Medulla oblongata (tissue), 1 donor: ENCODE data around the gene APLN.

Experiments used
- DNase-seq: peaks from one replicate; pipeline ENCODE4 v3.0.0-alpha.2; 2015; ENCODE audit errors: extremely low spot score

Gene APLN

DNA sequence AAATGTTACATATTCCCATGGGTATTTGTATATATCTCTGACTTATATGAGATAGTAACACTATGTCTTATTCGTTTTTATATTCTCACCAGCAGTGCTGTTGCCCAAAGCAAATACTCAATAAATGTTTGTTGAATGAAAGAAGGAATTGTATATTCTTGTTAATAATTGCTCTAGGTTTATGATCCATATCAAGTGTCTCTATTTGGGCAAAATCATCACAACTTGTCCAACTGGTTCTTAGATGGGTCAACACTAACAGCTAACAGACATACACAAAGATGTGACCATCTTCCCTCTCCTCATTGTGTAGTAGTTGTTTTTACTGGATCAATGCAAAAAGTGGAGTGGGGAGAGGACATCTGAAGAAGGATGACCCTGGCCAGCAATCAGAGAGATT, 6.6 kb upstream of the APLN start:
- DNase-seq: no peak

- DNase-seq: no peak
Measured at GRCh38 chrX:129659861-129660260, 5.1 kb upstream of the APLN start.

DNA sequence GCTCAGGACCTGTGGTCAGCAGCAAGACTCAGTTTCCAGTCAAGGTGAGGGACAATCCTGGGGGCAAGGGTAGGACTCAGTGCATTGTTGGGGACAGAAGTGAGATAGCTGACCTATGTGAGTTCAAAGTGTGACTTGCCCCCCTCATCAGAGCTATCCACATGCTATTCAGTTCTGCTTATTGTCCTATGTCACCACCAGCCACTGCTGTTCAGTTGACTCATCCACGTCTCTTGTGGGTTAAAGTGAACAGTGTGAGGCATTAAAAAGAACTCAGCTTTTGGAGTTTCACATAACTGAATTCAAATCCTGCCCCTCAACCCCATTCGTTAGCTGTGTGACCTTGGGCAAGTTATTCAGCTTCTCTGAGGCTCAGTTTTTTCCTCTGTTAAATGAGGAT, 4.4 kb upstream of the APLN start:
- no peak for DNase-seq

GRCh38 chrX:129658429-129658828, 3.7 kb upstream of the APLN start:
- DNase-seq: no peak

- no peak for DNase-seq
Measured at GRCh38 chrX:129655547-129656249, 942 bp upstream of the APLN start.

- DNase-seq: no peak
Measured at GRCh38 chrX:129653971-129654651, 645 bp downstream of the APLN start.

DNA sequence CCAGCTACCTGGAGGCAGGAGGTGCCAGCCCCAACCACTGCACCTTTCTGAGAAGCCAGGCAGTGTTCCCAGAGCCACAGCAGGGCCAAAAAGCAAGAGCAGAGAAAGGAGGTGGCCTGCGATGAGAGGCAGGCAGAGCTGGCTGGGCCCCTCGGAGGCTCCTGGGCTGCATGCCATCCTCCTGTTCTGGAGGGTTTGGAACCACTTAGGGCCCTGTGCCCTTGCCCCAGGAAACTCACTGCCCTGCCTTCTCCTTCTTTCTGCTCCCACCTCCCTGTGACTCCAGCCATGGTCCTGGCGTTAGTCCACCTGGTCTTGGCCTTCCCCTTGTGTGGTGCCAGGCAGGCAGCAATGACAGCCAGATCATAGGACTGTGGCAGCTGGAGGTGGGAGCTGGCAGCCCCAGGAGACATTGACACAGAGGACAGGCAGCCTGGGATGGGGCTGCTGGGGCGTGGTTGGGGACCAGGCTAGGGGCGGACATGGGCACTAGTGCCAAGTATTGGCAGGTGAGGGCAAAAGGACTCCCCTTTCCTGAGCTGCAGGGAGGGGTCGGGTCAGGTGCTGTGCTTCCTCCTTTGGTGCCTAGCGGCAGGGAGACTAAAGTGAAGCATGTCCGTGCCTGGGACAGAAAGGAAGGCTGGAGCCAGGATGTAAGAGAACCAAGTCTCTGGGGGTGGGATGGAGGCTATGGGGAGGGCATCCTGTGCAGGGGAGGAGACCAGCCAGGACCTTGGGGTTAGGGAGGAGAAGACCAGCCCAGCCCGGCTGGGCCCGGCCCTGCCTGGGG, 1.4 kb downstream of the APLN start:
- DNase-seq: peak; percentile 66

DNA sequence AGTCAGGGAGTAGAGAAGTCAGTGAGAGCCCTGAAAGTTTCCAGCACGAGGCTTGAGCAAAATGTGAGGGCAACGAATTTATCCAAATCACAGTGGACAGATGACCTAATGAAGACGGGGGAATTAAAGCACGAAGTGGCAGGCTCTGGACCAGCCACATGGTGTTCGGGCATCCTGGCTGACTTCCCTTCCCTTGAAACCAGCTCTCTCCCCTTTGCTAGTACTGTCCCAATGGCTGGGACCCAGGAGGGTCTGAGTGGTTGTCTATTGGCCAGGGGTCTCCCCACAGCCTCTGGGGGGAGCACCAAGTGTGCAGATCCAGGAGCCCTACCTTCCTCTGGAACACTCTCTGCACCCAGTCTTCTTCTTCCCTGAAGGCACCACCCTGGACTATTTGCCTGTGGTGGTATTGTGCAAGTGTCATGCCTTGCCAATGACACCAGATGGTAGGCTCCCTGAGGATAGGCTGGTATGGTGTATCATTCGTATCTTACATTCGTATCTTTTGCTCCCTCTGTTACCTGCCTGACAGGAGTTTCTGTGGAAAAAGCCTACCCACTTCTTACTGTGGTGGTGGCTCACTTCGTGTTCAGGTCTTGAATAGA, 2.1 kb downstream of the APLN start:
- DNase-seq: no peak

- DNase-seq: no peak
Measured at GRCh38 chrX:129651756-129652564, 2.8 kb downstream of the APLN start.

DNA sequence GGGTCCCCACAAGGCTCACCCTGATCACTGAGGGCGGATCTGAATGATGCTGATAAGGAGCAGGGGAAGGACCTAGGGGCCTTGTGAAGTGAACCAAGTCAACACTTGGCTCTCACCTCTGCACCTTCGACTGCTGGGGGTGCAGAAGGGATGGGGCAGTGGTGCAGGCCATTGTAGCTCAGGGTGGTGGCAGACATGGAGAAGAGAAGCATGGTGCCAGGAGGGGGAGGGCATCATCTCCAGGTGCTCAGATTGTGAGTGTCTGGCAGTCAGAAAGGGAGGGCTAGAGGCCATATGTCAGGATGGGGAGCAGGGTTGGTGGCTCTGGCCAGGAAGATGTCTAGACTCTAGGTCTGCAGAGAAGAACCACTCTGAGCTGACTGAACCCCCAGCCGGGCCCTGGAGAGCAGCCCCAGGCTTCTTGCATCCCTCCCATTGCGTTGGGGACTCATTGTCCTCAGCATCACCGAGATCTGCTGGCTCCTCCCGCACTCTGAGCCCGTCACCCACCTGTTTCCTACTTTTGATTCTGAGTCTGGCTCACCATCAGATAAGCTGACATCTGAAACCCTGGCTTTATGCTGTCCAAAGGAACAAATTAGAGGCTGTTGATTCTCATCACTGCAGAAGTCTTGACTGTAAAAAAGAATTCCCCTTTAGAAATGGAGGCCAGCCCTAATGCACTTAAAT, 3.8 kb downstream of the APLN start:
- no peak for DNase-seq

GRCh38 chrX:129650183-129650689, 4.5 kb downstream of the APLN start:
- DNase-seq: no peak

- DNase-seq: no peak
Measured at GRCh38 chrX:129649268-129650182, 5.2 kb downstream of the APLN start.

GRCh38 chrX:129648514-129649267, 6.1 kb downstream of the APLN start:
- no peak for DNase-seq

DNA sequence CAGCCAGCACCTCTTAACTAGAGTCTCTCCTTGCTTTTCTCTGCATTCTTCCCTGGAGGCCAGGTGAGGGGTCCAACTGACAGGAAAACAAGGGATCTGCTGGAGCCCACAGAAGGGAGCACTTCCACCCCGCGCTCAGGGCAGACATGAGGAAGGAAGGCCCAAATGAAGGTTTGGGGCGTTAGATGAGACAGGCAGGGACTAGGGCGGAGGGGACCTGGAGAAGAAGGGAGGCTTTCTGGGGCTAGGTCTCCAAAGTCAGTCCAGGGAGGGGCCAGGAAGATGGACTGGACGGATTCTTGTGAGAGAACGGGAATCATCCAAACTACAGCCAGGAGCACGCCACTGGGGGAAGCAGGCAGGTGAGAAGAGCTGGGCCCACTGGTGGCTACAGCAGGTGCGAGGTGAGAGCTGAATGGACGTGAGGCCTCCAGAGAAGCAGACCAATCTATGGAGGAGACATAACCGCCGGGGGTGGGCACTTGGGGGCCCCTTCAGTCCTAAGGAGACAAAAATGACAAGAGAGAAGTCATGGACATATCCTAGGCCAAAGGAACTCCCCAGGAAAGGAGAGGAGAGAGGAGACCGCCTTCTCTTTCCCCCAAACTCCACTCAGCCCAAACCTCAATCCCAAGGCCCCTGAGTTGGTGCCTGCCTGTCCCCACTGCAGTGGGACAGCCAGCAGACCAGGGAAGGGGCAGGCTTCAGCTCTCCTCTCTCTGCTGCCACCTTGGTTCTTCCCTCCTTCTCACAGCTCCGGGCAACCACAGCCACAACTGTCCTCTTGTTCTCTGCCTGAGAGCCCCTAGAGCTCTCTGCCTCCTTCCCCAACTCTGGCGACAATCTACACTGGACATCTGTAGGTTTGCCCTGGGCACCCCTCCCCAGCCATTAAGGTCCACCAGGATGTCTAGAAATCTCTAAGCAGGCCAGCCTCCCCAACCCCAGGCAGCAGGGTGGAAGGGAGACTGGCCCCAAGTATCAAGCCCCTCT, 7.0 kb downstream of the APLN start:
- no peak for DNase-seq

- no peak for DNase-seq
Measured at GRCh38 chrX:129646566-129647417, 8.0 kb downstream of the APLN start.

- DNase-seq: no peak
Measured at GRCh38 chrX:129642641-129643040, 12.1 kb downstream of the APLN start.

DNA sequence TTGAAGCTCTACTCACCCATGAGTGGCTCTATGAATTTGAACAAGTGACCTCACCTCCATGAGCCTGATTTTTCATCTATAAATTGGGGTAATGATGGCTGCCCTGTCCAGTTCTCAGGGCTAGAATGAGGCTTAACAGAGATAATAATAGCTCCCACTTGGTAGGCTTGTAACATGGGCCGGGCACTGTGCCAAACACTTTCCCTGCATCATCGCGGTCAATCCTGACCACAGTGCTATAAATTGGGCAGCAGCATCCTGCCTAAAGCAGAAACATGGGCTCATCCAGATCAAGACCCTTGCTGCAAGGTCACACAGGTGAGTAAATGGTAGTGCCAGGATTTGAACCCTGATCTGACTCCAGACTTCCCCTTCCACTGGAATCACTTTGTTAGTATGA, 12.8 kb downstream of the APLN start:
- DNase-seq: no peak
